Colon (tissue), 2 donors: ENCODE results near the gene MRPS6.

ENCODE experiments used
- FAIRE-seq: peaks from 2 replicates; lab custom pipeline; 2012; peaks lifted over from hg19 to GRCh38; lab: Jason Lieb, UNC
- donor health status: control.
- donor health status: control.

MRPS6 gene

GRCh38 chr21:34181431-34182039, 108.2 kb downstream of the MRPS6 start:
- FAIRE-seq, result no peak

DNA sequence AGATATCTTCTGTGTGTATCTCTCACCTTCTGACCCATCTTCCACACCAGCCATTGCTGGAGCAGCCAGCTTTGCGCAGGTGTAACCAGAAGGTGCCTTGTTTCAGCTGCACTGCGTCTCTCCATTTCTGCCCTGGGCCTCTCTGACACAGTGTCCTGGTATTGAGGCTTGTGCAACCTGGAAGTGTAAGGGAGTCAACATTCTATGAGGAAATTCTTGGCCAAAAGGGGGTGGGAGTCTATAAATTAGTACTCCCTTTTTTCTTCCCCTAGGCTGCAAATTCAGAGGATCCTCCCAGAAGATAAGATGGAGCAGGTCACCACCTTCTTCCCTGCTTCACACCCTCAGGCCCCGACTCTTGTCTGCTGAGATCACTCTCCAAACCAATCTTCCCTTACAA, 109.1 kb downstream of the MRPS6 start:
- no peak for FAIRE-seq

DNA sequence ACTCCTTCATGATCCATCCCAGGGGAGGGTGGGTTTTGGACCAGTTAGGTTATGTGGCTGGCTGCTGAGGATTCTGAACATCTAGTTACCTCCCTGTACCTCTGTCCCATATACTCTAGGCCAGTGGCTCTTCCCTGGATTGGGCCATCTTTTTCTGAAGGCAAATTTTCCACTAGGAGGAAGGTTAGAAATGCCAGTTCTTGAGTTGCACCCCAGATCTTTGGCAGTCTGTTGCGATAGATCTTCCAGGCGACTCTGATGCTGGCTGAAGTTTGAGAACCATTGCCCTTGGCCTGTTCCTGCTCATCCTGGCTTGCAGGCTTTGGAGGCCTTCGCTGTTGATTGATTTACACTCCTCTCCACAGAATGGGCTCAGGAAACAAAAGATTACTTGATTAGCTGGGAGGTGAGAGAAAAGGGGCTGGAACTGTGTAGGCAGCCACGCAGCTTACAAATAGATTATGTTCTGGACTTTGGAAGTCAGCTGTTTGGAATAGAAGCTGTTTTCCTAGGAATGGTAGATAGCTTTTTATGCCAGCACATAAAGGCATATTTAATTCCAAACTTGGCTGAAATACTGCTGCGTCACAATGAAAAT, 110.1 kb downstream of the MRPS6 start:
- FAIRE-seq, result no peak

GRCh38 chr21:34184232-34184631, 110.9 kb downstream of the MRPS6 start:
- FAIRE-seq, result no peak

GRCh38 chr21:34185026-34185750, 111.8 kb downstream of the MRPS6 start:
- no peak for FAIRE-seq

DNA sequence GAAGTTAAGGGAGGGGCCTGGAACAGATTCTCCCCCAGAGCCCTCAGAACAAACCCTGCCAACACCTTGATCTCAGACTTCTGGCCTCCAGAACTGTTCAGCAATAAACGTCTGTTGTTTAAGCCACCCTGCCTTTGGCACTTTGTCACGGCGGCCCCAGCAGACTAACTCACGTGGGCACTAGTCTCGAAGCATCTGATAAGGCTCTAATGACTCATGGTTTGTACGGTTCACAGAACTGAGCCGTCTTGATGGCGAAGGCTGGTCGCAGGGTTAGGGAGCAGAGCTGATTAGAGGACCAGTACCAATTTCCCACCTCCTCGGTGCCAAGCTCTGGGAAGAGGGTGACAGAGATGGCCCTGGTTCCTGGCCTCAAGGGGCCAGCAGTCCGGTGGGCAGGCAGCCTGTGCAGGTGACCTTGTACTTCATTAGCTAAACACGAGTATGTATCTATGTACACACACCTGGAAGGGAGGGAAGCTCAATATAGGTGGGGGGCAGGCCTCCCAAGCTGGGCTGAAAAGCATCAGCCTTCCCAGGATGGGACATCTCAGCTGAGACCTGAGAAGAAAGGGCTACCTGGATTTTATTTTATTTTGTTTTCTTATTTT, 112.8 kb downstream of the MRPS6 start:
- no peak for FAIRE-seq

DNA sequence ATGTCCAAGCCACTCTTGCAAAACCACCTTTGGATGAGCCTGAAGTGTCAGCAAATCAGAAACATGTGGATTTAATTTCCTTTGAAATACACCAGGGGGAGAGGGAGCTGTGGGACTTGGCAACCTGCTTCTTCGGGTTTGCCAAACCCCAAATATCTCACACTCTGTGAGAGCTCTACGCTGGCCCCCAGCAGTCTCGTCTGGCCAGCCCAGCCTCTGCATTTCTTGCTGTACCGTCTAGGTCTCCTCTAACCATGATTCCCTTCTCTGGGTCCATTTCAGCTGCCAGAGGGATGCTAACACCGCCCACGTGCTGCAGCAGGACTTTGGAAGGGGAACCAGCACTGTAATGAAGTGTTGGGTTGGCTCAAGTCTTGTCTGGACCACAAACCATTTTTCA, 114.6 kb downstream of the MRPS6 start:
- FAIRE-seq, result no peak

- FAIRE-seq, result no peak
Observed at GRCh38 chr21:34189506-34189905, 116.1 kb downstream of the MRPS6 start.

DNA sequence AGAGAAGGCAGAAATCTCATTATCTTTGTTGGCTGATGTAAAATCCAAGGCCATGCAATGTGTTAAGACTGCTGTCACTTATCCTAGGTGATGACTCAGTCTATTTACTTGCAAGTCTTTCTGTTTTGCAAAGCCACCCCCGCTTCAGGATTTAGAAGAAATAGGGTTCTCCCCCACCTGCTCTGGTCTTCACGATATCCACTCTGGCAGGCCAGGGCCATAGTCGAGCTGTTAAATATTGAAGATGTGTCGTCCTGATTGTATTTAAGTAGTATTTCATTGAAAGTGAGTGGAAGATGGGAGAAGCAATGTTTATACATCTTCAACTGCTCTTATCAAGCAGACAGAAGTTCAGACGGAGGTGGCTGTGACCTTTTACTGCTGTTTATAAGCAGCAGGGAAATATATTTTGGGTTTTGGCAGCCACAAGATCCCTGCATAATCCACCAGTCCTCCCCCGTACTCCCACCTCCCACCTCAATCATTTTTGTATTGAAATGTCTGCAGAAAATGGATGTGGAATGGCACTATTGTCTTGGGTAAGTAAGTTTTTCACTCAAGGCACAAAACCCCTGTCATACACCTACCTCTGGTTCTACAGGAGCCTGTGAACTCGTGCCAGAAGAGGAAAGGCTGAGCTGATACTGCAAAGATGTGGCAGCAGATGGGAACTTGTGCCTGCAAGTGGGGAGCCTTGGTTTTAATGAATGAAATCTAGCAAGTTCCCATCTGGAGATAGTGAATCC, 117.4 kb downstream of the MRPS6 start:
- no peak for FAIRE-seq

DNA sequence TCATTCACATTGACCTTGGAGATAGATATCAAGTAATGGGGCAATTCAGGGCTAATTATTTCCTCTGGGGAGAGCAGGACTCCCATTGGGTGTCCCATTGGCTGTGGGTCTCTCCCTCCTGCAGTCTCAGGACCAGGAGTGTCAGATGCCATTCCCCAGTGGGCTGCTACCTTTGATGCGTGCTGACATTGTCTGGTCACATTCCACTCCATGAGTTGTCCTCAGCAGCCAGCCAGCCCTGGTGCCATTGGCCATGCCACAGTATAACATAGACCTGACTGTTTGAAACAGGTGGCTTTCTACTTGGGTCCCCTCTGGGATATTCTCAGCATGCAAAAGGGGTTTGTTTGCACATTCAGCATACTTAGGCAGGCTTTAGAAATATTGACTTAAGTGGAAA, 118.5 kb downstream of the MRPS6 start:
- FAIRE-seq, result no peak
